A673 (cell line): ENCODE data around the gene RILPL2.

Experiments
- EZH2 ChIP-seq: fragments of 200-600 bp; sonication (generic); IDR thresholded peaks from 2 replicates; pipeline ENCODE4 v1.6.1; 2017; ENCODE audit warnings: borderline replicate concordance, low read depth, mild to moderate bottlenecking, mixed read lengths, antibody characterized with exemption, low read length; ENCODE audit not compliant: poor library complexity, severe bottlenecking
- TF ChIP-seq, protein P1 (sequence below): fragments of 300-800, 200-600 bp; sonication (generic); conservative IDR thresholded peaks from 2 replicates; pipeline ENCODE4 v1.5.1; 2017; ENCODE audit warnings: low read depth, mild to moderate bottlenecking, antibody characterized with exemption, low read length, moderate library complexity, mixed read lengths

DNA sequence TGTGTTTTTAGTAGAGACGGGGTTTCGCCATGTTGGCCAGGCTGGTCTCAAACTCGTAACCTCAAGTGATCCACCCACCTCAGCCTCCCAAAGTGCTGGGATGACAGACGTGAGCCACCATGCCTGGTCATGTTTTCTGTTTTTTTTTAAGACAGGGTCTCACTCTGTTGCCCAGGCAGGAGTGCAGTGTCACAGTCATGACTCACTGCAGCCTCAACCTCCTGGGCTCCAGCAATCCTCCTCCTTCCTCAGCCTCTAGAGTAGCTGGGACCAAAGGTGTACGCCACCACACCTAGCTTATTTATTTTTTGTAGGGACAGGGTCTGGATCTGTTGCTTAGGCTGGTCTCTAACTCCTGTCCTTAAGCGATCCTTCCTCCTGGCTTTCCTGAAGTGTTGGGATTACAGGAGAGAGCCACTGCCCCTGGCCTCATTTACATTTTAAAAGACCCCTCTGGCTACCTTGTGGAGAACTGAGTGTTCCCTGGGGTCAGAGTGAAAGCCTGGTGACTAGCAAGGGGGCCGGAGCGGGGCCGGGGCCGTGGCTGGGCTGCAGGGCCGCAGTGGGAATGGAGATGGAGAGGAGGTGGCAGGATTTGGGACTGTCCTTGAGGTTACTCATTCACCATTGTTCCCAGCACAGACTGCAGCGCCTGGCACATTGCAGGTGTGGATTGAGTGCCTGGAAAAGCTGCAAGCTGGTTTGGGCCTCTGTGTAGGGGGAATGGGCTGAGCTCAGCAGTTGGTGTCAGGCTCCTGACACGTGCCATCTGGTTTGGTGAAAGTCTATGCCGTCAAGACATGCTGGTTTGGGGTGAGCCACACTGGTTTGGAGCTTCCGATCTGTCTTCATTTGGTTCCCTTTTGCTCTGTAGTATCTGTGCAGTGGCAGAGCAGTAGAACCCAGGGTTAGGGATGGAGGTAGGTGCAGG, 34.5 kb downstream of the RILPL2 start:
- TF ChIP-seq EZH2, result no peak
- TF ChIP-seq, protein P1, sequence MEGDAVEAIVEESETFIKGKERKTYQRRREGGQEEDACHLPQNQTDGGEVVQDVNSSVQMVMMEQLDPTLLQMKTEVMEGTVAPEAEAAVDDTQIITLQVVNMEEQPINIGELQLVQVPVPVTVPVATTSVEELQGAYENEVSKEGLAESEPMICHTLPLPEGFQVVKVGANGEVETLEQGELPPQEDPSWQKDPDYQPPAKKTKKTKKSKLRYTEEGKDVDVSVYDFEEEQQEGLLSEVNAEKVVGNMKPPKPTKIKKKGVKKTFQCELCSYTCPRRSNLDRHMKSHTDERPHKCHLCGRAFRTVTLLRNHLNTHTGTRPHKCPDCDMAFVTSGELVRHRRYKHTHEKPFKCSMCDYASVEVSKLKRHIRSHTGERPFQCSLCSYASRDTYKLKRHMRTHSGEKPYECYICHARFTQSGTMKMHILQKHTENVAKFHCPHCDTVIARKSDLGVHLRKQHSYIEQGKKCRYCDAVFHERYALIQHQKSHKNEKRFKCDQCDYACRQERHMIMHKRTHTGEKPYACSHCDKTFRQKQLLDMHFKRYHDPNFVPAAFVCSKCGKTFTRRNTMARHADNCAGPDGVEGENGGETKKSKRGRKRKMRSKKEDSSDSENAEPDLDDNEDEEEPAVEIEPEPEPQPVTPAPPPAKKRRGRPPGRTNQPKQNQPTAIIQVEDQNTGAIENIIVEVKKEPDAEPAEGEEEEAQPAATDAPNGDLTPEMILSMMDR, result no peak
